Stimulated activated CD4-positive, alpha-beta T cell treated with anti-CD3 and anti-CD28 coated beads, Interleukin-15, amount 100 ng/mL, for 1 hour (primary cell): ENCODE results near the gene RNF40.
"Not testable (repeated sequence)": the region's sequence is repeated elsewhere in the genome, so short reads cannot be mapped to it uniquely, and the experiment has no call there.

Experiments used
- DNase-seq, 2 donors: peaks; one replicate each; pipeline ENCODE4 v3.0.0-alpha.2; 2020; ENCODE audit warnings: low read depth in 1 of 2, low spot score in 1 of 2

RNF40 gene

DNA sequence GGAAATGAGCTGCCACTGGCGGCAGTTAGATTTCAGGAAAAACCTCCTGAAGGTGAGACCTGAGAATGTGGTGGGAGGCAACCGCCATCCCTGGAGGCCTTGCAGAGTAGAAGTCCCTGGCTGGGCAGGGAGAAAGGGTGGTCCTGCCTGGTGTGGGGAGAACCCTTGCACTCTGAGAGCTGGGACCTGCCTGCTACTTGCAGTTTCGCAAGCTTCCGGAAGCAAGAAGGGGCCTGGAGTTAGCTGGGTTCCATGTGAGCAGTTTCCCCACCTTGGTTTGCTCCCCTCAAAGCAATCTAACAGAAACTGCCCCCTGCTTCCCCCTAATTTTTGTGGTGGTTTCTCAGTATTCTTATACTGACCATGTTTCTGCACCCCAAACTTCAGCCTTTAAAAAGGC, 18.4 kb downstream of the RNF40 start:
- no peak for DNase-seq

DNA sequence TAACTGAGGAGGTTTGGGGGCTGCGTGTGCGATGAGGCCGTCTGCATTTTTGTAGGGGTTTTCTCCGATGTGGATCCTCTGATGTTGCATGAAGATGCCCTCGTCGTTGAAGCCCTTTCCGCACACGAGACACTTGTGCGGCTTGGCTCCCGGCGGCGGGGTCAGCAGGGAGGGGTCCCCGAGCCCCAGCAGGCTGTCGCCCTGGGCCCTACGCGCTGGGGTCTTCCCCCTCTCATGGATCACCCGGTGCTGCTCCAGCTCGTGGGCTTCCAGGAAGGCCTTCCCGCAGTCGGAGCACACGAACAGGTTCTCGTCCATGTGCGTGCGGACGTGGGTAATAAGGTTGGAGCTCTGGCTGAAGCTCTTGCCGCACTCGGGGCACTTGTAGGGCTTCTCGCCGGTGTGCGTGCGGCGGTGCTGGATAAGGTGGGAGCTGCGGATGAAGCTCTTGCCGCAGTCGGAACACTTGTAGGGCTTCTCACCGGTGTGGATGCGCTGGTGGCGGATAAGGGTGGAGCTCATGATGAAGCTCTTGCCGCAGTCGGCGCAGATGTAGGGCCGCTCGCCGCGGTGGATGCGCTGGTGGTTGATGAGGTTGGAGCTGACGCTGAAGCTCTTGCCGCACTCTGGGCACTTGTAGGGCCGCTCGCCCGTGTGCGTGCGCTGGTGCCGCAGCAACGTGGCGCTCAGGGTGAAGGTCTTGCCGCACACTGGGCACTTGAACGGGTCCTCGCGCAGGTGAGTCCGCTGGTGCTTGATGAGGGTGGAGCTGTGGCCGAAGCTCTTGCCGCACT, 20.6 kb downstream of the RNF40 start:
- no peak for DNase-seq

GRCh38 chr16:30783280-30784109, 21.4 kb downstream of the RNF40 start:
- DNase-seq, result no peak

GRCh38 chr16:30784215-30784614, 22.1 kb downstream of the RNF40 start:
- no peak for DNase-seq

- no peak for DNase-seq
These were observed 23.3 kb downstream of the RNF40 start for GRCh38 chr16:30785126-30786106.

DNA sequence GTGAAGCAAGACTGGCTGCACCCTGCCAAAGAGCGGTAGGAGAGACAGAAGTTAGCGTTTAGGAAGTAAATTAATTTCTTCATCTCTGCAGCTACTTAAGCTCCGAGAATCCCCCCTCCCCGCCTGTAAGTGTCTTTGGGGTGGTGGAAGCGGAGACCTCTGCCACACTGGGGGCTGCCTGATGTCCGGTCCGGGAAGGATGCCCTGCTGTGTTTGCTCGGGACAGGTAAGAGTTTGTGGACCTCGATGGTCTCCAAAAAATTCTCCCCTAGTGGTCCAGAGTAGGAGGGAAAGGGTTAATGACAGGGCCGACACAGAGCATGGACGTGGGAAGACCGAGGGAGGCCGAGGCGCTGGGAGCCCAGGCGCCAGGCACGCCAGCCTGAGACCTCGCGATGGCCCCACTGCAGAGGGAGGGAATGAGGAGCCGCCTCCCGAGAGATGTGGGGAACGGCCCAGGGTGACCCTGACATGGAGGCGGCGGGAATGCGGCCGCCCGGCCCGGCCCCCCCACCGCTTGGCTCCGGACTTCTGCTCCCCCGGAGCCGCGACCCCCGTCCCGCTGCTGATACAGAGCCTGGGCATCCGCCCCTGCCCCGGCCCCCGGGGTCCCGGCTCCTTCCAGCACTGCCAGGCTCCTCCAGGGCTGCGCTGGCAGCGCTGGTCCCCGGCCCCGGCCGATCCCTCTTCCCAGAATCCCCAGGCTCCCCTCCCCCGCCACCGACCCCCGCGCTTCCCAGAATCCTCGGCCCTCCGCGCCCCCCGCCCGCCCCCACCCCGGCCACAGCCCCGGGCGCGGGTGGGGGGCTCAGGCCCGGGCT, 24.2 kb downstream of the RNF40 start:
- DNase-seq, result no peak

GRCh38 chr16:30786936-30787612, 25.0 kb downstream of the RNF40 start, which contains the start of gene ZNF629:
TSS of gene ZNF629 (minus strand) at chr16:30787205. CDS start at chr16:30784482, 2,723 bp downstream.
- peak in 1 of 2 donors; percentile 22 for DNase-seq

DNA sequence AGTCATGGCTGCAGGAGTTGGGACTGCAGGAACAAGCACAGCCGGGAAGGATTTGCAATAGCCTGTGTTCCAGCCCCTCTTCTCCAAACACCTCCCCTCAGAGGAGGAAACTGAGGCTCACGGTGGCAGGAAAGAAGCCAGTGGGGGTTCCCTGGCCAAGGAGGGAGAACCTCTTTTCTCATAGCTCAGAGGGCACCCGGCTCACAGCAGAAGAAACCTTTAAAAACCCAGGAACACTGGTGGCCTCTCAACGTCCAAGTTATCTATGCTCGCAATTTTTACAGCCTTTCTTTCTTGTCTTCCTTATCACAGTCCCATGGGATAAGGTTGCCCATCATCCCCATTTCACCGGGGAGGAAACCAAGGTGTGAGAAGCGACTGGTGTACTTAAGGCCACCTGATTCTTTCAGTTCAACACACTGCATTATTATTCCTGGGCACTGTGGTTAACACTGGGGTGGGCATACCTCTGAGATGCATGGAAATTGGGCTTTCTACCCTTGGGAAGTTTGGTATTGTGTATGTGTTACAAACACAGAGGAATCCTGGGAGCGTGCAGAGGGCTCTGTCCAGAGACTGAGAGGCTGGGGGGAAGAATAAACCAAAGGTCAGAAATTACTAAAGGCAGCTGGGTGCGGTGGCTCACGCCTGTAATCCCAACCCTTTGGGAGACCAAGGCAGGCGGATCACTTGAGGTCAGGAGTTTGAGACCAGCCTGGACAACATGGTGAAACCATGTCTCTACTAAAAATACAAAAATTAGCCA, 25.7 kb downstream of the RNF40 start:
- DNase-seq, result no peak

DNA sequence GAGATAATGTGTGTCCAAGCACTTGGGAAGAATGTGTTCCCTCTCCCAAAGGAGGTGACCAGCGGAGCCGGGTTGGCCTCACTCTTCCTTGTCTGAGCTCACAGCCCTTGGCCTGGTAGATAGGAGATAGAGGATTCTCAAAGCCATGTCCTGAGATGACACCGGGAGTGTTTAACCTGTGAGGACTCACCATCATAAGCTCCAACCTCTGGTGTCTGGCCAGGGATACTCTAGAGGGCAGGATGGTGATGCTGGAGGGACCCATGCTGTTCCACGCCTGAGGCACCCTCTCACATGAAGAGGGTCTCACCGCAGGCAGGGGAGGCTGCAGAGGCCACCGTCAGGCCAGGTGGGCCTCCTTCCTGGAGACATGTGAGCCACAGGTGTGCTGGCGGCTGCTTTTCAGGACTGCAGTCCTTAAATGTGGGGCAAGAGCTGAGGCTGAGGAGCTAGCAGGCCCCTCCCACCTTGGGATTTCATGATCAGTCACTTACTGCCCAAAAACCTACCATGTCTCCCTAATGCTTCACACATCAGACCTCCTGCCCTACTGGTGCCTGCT, 31.5 kb downstream of the RNF40 start:
- no peak for DNase-seq

DNA sequence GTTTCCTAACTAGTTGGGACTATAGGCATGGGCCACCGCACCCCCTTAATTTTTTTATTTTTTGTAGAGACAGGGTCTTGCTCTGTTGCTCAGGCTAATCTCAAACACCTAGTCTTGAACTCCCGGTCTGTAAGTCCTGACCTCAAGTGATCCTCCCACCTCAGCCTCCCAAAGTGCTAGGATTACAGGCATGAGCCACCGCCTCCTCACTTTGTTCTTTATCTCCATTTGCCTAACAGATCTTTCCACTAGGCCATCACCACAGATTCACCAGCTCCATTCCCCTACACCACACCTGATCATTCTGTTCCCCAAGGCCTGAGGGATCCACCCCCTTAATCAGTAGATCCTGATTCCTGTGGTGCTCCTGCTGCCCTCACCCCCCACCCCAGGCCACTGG, 32.5 kb downstream of the RNF40 start:
- DNase-seq, result no peak

DNA sequence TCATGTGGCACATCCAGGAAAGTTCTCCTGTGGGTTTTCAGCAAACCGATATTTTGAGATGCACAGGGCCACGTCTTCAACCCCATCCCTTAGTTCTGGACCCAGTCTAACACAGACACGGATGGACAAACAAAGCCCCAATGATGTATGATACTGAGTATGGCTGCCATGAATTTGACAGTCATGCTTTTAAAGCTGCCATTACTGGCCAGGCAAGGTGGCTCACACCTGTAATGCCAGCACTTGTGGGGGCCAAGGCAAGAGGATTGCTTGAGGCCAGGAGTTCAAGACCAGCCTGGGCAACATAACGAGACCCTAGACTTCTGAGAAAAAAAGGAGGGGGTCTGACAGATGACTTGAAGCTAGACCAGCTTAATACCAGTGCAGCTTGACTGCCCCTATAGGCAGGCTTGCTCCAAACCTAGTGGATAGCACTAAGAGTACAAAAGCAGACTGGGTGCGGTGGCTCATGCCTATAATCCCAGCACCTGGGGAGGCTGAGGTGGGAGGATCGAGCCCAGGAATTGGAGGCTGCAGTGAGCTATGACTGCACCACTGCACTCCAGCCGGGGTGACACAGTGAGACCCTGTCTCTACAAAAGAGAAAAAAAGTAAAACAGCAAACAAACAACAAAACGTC, 35.7 kb downstream of the RNF40 start:
- DNase-seq, result no peak

GRCh38 chr16:30802936-30803335, 40.8 kb downstream of the RNF40 start:
- DNase-seq, result no peak

GRCh38 chr16:30805056-30805369, 42.9 kb downstream of the RNF40 start:
- no peak for DNase-seq

DNA sequence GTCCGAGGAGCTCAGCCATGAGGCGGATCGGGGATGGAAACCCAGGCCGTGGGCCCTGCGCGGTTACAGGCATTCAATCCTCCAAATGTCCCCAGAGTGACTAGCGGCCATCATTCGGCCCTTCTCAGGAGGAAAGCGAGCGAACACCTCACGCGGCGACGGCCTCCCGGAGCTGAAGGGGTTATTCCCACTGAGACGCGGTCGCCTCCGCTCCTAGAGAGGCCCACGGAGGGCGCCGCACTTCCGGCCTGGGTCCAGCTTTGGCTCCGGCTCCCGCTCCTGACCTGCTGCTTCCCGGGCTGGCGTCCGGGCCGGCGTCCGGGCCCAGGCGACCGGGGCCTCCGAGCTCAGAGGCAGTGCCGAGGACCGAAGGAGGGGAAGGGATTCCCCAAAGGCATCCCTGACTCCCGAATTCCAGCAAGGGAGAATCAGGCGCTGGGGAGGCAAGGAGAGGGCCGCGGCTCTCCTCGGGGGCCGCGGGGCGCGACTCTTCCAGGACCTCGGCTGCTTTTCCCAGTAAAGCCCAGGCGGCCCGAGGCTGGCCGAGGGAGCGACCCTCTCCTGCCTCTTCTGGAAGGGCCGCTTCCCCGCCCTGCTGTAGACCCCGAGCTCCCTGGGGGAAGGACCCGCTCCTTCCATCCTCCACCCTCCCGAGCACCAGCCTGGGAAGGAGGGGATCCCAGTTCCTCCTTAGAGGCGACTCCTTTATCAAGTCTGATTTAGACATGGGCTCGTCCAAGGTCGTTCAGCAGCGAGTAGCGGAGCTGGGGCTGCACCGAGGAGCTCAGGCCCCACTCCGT, 43.4 kb downstream of the RNF40 start:
- peak; percentile 20 to 48 for DNase-seq

DNA sequence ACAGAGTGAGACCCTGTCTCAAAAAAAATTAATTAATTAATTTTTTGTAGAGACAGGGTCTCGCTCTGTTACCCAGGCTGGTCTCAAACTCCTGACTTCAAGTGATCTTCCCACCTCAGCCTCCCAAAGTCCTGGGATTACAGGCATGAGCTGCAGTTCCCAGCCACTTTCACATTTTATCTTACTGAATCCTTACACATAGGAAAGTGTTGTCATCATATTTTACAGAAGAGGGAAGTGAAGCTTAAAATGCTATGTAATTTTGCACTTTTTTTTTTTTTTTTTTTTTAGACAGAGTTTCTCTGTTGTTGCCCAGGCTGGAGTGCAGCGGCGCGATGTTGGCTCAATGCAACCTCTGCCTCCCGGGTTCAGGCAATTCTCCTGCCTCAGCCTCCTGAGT, 46.0 kb downstream of the RNF40 start:
- DNase-seq, result no peak

DNA sequence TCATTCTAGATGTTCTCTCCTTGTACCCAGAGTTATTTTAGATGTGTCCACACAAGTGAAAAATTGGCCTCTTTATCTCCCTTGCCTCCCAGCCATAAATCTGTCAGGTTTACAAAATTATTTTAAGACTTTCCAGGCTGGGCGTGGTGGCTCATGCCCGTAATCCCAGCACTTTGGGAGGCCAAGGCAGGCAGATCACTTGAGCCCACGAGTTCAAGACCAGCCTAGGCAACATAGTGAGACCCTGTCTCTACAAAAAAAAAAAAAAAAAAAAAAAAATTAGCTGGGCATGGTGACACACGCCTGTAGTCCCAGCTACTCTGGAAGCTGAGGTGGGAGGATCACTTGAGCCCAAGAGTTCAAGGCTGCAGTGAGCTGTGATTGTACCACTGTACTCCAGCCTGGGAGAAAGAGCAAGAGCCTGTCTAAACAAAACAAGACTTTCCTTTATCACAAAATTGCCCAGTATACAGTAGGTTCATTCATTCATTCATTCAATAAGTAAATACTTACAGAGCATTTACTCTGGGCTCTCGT, 46.8 kb downstream of the RNF40 start:
- not testable (repeated sequence) for DNase-seq

- not testable (repeated sequence) for DNase-seq
These were observed 47.6 kb downstream of the RNF40 start for GRCh38 chr16:30809675-30810074.
